DND-41 (cell line): Measurements from ENCODE around the gene CTBP2.

ENCODE experiments used
- ATAC-seq: fragments of 200-7000 bp; cut with Tn5 transposase; 3 replicates; pipeline ENCODE4 v1.9.1; 2021; ENCODE audit warnings: low read depth; ENCODE audit not compliant: insufficient read depth
- DNase-seq: peaks from one replicate; pipeline ENCODE4 v3.0.0-alpha.2; 2020
- H2AFZ ChIP-seq: 2 replicates; pipeline ENCODE4 v1.6.0; 2012; ENCODE audit warnings: low read depth, low read length
- H3K27ac ChIP-seq: 2 replicates; pipeline ENCODE4 v1.5.1; 2012; ENCODE audit warnings: low read length, inconsistent platforms
- H3K27me3 ChIP-seq: fragments of 200-600 bp; sonication (generic); 2 replicates; pipeline ENCODE4 v1.6.0; 2012; ENCODE audit warnings: low read length, mild to moderate bottlenecking, inconsistent platforms; ENCODE audit not compliant: insufficient read depth, poor library complexity
- H3K36me3 ChIP-seq: 2 replicates; pipeline ENCODE4 v1.5.1; 2012; ENCODE audit warnings: low read length, inconsistent platforms; ENCODE audit not compliant: insufficient read depth
- H3K4me1 ChIP-seq: 2 replicates; pipeline ENCODE4 v1.5.1; 2012; ENCODE audit warnings: mild to moderate bottlenecking, low read length; ENCODE audit not compliant: insufficient read depth
- H3K4me2 ChIP-seq: 2 replicates; pipeline ENCODE4 v1.6.0; 2012; ENCODE audit warnings: mild to moderate bottlenecking, moderate library complexity, low read length, inconsistent platforms; ENCODE audit not compliant: insufficient read depth
- H3K4me3 ChIP-seq, 2 experiments: fragments of 200-600 bp in 1 of 2; shearing (Covaris generic) in 1 of 2; 2 replicates each; pipeline ENCODE4 v1.5.1; 2012 to 2016; ENCODE audit warnings: inconsistent platforms in 2 of 2, low read length in 2 of 2, mild to moderate bottlenecking in 2 of 2, low read depth in 1 of 2, moderate library complexity in 1 of 2
- H3K79me2 ChIP-seq: 2 replicates; pipeline ENCODE4 v1.6.0; 2012; ENCODE audit warnings: low read length, inconsistent platforms; ENCODE audit not compliant: insufficient read depth
- H3K9ac ChIP-seq: 2 replicates; pipeline ENCODE4 v1.6.0; 2012; ENCODE audit warnings: low read depth, mild to moderate bottlenecking, inconsistent platforms, low read length, moderate library complexity
- H3K9me3 ChIP-seq: 2 replicates; pipeline ENCODE4 v1.5.1; 2012; ENCODE audit warnings: low read length, moderate library complexity, mild to moderate bottlenecking, inconsistent platforms; ENCODE audit not compliant: insufficient read depth, severe bottlenecking
- H4K20me1 ChIP-seq: 2 replicates; pipeline ENCODE4 v1.6.0; 2012; ENCODE audit warnings: low read length; ENCODE audit not compliant: insufficient read depth
- EZH2 ChIP-seq: IDR thresholded peaks from 3 replicates; pipeline ENCODE4 v1.6.1; 2012; ENCODE audit warnings: borderline replicate concordance, low read depth, mild to moderate bottlenecking, moderate library complexity, low read length, inconsistent platforms; ENCODE audit not compliant: severe bottlenecking
- TF ChIP-seq, protein P1 (sequence below): IDR thresholded peaks from 2 replicates; pipeline ENCODE4 v1.5.1; 2012; ENCODE audit warnings: borderline replicate concordance, low read length, moderate library complexity, mild to moderate bottlenecking; ENCODE audit not compliant: poor library complexity, severe bottlenecking; ENCODE audit errors: extremely low read depth

The CTBP2 gene

DNA sequence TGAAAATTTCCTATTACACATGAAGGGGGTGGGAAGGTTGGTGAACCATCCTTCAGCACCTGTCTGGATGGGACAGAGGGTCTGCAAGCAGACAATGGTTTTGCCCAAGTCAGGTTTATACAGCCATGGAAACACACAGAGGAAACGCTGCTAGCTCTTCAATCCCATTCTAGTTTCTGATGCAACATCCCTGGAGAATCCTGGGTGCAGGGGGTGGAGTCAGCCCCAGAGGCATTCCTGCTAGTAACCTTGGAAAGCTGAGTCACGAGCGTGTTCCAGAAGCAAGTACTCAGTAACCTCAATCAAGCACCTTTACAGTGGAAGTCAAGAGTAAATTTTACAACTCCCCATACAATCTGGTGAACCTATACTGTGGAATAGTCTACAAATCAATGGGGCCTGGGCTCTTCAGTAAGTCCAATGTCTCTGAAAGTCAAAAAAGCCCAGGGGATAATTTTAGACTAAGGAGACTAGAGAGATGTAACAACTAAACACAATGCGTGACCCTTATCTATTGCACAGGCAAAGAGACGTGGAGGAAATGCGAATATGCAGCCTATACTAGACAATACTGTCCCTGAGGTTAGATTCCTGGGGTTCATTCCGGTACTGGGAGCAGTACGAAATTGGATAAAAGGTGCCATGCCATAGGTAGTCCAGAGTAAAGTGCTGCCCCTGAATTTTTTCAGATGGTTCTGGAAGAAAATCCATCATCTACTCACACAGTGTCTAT lies 123.1 kb downstream of the CTBP2 start:
- DNase-seq = no peak
- H2AFZ ChIP-seq = no peak overlapping the region
- no peaks in the 10 kb centered on the region for H3K4me1 ChIP-seq
- H3K27me3 ChIP-seq = no peaks in the 10 kb centered on the region
- peaks cover 12% of the 10 kb centered on the region; the same call in 1 of the 2 replicates for H4K20me1 ChIP-seq
- H3K9me3 ChIP-seq = no peaks in the 10 kb centered on the region
- no peak overlapping the region for H3K9ac ChIP-seq
- ATAC-seq = no peak
- peaks cover 36% of the 10 kb centered on the region for H3K79me2 ChIP-seq
- no peak for TF ChIP-seq EZH2
- TF ChIP-seq, protein P1, sequence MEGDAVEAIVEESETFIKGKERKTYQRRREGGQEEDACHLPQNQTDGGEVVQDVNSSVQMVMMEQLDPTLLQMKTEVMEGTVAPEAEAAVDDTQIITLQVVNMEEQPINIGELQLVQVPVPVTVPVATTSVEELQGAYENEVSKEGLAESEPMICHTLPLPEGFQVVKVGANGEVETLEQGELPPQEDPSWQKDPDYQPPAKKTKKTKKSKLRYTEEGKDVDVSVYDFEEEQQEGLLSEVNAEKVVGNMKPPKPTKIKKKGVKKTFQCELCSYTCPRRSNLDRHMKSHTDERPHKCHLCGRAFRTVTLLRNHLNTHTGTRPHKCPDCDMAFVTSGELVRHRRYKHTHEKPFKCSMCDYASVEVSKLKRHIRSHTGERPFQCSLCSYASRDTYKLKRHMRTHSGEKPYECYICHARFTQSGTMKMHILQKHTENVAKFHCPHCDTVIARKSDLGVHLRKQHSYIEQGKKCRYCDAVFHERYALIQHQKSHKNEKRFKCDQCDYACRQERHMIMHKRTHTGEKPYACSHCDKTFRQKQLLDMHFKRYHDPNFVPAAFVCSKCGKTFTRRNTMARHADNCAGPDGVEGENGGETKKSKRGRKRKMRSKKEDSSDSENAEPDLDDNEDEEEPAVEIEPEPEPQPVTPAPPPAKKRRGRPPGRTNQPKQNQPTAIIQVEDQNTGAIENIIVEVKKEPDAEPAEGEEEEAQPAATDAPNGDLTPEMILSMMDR = no peak
- H3K4me2 ChIP-seq = no peak overlapping the region
- H3K36me3 ChIP-seq = 0 out of 2 replicates have a peak, but pooled peaks cover 2% of the 10 kb centered on the region
- no peak overlapping the region for H3K27ac ChIP-seq
- no peak overlapping the region for H3K4me3 ChIP-seq

DNA sequence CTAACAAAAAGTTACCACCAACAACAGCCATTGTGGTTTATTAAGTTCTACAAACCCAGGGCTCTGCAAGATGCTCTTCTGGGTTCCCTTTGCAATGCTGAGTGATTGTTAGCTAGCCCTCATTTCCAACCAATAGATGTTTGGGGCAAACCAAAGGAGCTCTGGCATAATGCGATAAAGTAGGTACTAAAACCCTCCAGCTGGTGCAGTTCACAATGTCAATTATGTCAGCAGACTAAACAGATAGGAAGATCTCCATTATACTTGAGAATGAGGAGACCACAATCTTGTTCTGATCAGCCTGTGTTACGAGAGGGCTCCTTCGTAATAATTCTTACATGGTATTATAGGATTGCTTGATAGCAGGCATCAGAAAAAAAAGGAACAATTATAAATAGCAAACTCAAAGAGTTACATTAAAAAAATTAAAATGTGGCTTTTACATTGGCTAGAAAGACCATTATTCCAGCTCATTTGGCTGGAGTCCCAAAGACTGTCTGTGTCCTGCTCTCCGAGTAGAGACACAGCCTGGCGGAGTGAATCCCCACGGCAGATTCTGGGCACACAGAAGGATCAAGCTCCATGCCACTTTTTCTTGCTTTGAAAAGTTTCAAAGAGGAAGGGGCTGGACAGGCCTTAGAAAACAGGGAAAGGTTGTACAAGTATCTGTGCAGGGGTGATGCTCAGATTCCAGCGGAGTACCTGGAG lies 124.6 kb downstream of the CTBP2 start:
- H3K79me2 ChIP-seq = peaks cover 32% of the 10 kb centered on the region

DNA sequence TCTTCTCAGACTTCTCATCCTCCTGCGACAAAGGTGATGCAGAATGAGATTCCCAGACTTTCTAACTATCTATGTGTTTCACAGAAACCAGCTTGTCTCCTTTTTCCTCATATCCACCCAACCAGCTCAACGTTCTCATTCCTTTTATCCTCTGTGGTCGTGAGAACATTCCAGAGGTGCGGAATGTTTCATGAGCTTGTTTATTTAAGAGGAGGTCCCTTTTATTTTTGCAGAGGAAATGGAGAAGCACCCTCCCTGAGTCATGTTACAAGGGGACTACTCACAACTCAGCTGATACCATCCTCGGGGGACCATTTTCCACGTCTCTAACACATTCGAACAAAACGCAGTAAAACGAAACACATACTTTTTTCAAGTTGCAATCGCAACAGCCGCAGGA lies 125.2 kb downstream of the CTBP2 start:
- no peak overlapping the region for H3K27ac ChIP-seq
- peaks cover 32% of the 10 kb centered on the region for H3K79me2 ChIP-seq
- no peaks in the 10 kb centered on the region for H3K4me1 ChIP-seq

More for the DNA sequence above, 124.6 kb downstream of the CTBP2 start:
- Histone ChIP-seq H4K20me1 (peaks cover 13% of the 10 kb centered on the region), H3K4me2 (no peak overlapping the region), H3K4me3 (no peak overlapping the region), H3K36me3 (0 out of 2 replicates have a peak, but pooled peaks cover 2% of the 10 kb centered on the region), H3K9me3 (no peaks in the 10 kb centered on the region), H3K27ac (no peak overlapping the region), H3K27me3 (no peaks in the 10 kb centered on the region), H3K9ac (no peak overlapping the region), H3K4me1 (no peaks in the 10 kb centered on the region), H2AFZ (no peak overlapping the region)
- TF ChIP-seq, protein P1 = no peak
- no peak for TF ChIP-seq EZH2
- DNase-seq (no peak), ATAC-seq (no peak)

More for the DNA sequence above, 125.2 kb downstream of the CTBP2 start:
- H3K4me3 ChIP-seq = no peak overlapping the region
- ATAC-seq = no peak
- H3K9me3 ChIP-seq = no peaks in the 10 kb centered on the region
- no peak overlapping the region for H3K9ac ChIP-seq
- TF ChIP-seq, protein P1 = no peak
- no peak for TF ChIP-seq EZH2
- H2AFZ ChIP-seq = no peak overlapping the region
- H4K20me1 ChIP-seq = peaks cover 13% of the 10 kb centered on the region
- no peak for DNase-seq
- 0 out of 2 replicates have a peak, but pooled peaks cover 2% of the 10 kb centered on the region for H3K36me3 ChIP-seq
- no peak overlapping the region for H3K4me2 ChIP-seq
- no peaks in the 10 kb centered on the region for H3K27me3 ChIP-seq
